GM18870 (cell line): Measurements from ENCODE around the gene GAL3ST2.

Experiments used
- ATAC-seq: cut with Tn5 transposase; IDR thresholded peaks from one replicate; pipeline ENCODE4 v1.9.1; 2021; ENCODE audit warnings: moderate library complexity; ENCODE audit not compliant: unreplicated experiment

Gene GAL3ST2

GRCh38 chr2:241842620-241843211 lies 66.1 kb downstream of the GAL3ST2 start:
- no peak for ATAC-seq

GRCh38 chr2:241843321-241844065 lies 66.9 kb downstream of the GAL3ST2 start:
- no peak for ATAC-seq

DNA sequence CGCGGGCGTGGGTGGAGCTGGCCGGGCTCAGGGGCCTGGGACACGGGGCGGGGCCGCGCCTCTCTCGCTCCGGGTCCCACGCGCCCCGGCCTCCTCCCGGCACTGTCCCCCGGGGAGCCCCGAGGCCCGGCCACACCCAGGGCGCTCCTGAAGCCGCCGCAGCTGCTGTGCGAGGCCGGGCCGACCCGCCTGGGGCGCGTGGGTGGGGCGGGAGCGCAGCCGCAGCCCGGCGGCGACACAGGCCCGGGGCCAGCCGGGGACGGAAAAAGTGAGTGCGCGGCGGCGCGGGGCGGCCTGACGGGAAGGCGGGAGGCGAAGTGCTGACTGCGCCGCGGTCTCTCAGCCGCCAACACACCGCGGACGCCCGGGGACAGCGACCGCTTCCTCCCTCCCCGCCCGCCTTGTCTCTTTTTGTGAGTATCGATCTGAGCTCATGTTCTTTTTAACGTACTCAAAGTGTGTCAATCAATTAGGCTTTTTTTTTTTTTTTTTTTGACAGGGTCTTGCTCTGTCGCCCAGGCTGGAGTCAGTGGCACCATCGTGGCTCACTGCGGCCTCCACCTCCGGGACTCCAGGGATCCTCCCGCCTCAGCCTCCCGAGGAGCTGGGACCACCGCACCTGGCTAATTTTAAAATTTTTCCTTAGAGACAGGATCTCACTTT lies 67.6 kb downstream of the GAL3ST2 start:
- no peak for ATAC-seq

DNA sequence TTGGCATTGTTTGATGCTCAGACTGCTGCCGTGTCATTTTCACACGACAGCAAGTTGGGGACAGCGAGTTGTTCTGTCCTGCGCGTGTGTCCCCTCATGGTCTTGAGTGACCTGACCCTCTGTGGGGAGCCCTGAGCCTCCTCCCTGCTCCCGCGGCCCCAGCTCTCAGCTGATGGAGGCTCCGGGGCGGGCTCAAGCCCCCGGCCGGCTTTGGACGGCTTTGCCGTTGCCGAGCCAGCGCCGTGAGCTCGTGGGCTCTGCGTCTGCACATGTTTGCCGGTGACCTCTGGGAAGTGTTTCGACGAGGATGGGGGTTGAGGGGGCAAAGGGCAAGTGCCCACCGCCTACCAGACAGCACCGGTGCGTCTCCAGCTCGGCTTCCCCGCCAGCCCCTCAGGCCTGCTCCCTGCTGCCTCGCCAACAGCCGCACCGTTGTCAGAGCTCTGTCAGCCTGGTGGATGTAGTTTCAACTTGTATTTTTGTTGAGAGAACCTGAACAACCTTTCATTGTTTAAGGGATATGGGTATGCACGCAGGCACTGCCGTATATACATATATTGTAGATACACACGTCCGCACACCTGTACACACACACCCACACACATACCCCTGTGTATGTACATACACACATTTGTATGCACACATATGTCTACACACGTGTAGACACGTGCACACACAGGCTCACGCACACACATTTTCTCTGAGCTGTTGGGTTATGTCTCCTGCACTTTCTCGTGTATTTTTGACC lies 68.4 kb downstream of the GAL3ST2 start:
- no peak for ATAC-seq

GRCh38 chr2:241846406-241846805 lies 69.8 kb downstream of the GAL3ST2 start:
- no peak for ATAC-seq

DNA sequence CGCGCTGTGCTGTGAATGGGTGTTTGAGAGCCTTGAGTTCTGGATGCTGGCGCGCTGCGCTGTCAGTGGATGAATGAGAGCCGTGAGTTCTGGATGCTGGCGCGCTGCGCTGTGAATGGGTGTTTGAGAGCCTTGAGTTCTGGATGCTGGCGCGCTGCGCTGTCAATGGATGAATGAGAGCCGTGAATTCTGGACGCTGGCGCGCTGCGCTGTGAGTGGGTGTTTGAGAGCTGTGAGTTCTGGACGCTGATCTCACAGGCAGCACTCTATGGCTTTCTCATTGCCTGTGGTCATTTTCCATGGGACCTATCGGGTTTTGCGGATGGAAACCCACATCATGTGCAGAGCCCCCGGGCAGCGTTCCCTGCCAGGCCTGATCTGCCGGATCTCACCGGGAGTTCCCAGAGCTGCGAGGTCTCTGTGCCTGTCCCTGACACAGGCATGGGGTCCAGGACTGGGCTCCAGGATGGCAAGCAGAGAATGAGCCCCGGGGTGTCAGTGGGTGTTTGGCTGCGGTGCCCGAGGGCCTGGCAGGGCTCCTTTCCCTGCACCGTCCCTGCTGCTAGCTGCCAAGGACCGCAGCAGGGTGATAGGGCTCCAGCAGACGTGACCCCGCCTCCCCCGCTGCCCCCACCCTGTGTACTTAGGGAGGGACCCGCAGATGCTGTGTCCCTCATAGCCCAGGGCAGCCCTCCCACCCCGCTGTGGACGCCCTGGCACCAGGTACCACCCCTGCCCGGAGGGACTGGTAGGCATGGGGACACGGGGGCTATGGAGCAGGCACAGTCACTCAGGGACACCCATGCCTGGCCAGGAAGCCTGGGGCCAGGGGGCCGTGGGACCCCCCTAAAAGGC lies 72.4 kb downstream of the GAL3ST2 start:
- ATAC-seq = no peak

DNA sequence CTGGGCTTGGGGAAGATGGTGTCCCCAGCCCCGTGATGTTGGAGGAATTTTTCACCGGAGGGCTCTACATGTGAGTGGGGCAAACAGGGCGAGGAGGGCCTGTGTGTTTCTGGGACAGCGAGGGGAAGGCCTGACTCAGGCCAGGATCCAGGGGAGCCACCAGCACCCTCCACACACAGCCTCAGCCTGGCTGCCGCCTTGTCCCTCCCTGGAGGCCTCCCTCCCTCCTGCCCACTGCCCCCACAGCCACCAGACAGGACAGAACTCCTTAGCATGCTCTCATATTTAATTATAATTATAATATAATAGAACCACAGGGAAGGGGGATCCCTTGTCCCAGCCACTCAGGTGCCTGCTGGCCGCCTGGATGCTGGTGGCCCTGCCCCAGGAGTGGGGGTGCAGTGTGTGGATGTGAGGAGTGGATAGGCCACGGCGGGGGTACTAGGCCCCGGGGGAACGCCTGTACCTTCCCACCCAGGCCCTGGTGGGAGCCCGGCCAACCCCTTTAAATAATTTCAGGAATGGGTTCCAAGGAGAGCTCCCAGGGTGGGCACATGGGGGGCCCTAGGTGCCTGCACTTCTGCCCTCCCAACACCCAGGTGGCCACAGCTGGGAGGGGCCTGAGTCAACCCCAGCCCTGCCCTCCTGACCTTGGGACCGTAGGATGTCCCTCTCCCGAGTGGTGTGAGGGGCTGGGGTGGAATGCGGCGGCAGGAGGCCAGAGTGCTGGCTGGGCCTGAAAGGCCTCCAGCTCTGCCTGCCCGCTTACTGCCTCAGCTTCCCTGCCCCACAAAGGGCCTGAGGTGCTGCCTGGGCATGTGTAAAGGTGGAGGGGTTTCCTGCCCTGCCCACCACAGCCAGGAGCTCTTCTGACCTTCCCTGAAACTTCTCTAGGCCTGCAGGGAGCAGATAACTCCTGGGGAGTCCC lies 73.3 kb downstream of the GAL3ST2 start:
- no peak for ATAC-seq

DNA sequence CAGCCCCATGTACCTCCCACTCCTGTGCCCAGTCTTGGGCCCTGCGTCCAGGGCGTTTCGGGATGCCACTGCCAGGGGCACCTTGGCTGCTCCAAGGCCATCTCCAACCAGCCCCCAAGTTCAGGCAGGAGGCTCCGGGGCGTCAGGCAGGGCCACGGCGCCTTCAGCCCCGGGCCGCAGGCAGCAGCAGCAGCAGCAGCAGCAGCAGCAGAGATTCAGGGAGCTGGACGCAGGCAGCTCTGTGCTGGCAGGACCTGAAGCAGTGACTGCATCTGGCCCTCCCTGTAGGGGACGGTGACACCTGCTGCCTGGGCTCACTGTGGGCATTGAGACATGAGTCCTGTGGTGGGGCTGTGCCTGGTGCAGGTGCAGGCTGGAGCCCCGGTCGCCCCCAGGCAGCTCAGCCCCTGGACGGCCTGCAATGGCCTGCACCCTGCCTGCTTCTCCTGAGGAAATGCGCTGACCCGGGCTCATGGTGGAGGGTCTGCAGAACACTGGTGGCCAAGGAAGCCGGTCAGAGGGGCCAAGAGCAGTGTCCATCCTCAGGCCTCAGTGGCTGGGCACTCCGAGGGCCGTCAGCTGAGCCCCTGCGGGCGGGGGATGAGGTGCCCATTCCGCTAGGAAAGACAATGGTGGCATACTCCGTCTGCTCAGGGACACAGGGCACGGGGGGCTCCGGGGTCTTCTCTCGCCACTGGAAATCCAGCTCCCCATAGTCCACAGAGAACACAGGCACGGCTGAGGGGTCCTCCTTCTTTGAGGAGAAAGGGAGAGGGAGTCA lies 74.1 kb downstream of the GAL3ST2 start:
- no peak for ATAC-seq

GRCh38 chr2:241851325-241852115 lies 74.9 kb downstream of the GAL3ST2 start:
- no peak for ATAC-seq

DNA sequence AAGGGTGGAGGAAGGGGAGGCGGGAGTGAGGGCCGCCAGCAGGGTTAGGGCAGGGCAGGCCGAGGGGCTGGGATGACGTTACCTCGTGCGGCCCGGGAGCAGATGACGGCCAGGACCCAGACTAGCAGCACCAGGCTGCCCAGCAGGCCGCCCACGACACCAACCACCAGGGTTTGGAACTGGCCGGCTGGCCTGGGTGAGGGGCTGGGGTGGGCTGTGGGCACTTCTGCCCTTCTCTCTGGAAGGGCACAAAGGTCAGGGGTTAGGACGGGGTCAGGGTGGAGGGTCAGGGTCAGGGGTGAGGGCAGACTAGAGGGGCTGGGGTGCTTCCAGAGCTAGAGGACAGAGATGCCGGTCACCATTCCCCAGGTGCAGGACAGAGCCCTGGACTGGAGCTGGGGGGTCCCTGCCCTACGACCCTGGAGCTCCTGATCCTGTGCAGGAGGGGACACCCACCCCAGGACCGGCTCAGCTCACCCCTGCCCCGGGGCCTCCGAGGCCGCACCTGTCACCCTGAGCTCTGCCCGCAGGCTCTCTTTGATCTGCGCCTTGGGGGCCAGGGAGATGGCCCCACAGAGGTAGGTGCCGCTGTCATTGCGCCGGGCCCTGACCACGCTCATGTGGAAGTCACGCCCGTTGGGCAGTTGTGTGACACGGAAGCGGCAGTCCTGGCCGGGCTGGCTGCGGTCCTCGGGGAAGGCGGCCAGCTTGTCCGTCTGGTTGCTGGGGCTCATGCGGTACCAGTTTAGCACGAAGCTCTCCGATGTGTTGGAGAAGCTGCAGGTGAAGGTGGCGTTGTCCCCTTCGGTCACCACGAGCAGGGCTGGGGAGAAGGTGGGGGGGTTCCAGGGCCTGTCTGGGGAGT lies 75.7 kb downstream of the GAL3ST2 start:
- ATAC-seq = no peak

GRCh38 chr2:241852981-241853631 lies 76.5 kb downstream of the GAL3ST2 start:
- no peak for ATAC-seq
